SK-N-DZ (cell line): ENCODE data around the gene MACROD2.
"Not testable (repeated sequence)": the region's sequence is repeated elsewhere in the genome, so short reads cannot be mapped to it uniquely, and the experiment has no call there.

Experiments used
- DNase-seq: peaks from one replicate; pipeline ENCODE4 v3.0.0-alpha.2; 2015; ENCODE audit warnings: low spot score

The MACROD2 gene

GRCh38 chr20:14191559-14191958, 196.2 kb downstream of the MACROD2 start:
- DNase-seq: no peak

GRCh38 chr20:14193443-14193842, 198.1 kb downstream of the MACROD2 start:
- peak; percentile 8 for DNase-seq

- DNase-seq: no peak
These were observed 198.6 kb downstream of the MACROD2 start for GRCh38 chr20:14193885-14194284.

GRCh38 chr20:14197097-14197496, 201.8 kb downstream of the MACROD2 start:
- no peak for DNase-seq

- no peak for DNase-seq
These were observed 203.1 kb downstream of the MACROD2 start for GRCh38 chr20:14198416-14198815.

GRCh38 chr20:14199111-14199510, 203.8 kb downstream of the MACROD2 start:
- no peak for DNase-seq

- no peak for DNase-seq
These were observed 208.3 kb downstream of the MACROD2 start for GRCh38 chr20:14203657-14204056.

GRCh38 chr20:14207591-14207990, 212.3 kb downstream of the MACROD2 start:
- DNase-seq: no peak

GRCh38 chr20:14208956-14209355, 213.6 kb downstream of the MACROD2 start:
- no peak for DNase-seq

- DNase-seq: no peak
These were observed 214.8 kb downstream of the MACROD2 start for GRCh38 chr20:14210146-14210545.

- no peak for DNase-seq
These were observed 218.7 kb downstream of the MACROD2 start for GRCh38 chr20:14214046-14214445.

GRCh38 chr20:14215880-14216279, 220.6 kb downstream of the MACROD2 start:
- DNase-seq: not testable (repeated sequence)

GRCh38 chr20:14219801-14220461, 224.6 kb downstream of the MACROD2 start:
- no peak for DNase-seq

GRCh38 chr20:14220986-14221385, 225.7 kb downstream of the MACROD2 start:
- DNase-seq: no peak

- no peak for DNase-seq
These were observed 228.5 kb downstream of the MACROD2 start for GRCh38 chr20:14223806-14224205.

GRCh38 chr20:14226051-14227049, 231.0 kb downstream of the MACROD2 start:
- not testable (repeated sequence) for DNase-seq

- DNase-seq: no peak
These were observed 237.3 kb downstream of the MACROD2 start for GRCh38 chr20:14232650-14233049.

GRCh38 chr20:14234666-14235295, 239.5 kb downstream of the MACROD2 start:
- no peak for DNase-seq

- no peak for DNase-seq
These were observed 240.0 kb downstream of the MACROD2 start for GRCh38 chr20:14235355-14235754.

GRCh38 chr20:14245368-14245970, 250.2 kb downstream of the MACROD2 start:
- no peak for DNase-seq

GRCh38 chr20:14259689-14260088, 264.4 kb downstream of the MACROD2 start:
- DNase-seq: no peak

GRCh38 chr20:14260367-14260766, 265.1 kb downstream of the MACROD2 start:
- DNase-seq: no peak
